NT2/D1 (cell line): ENCODE measurements around the gene CTNNA3.

Experiments
- SUZ12 ChIP-seq: IDR thresholded peaks from 2 replicates; pipeline ENCODE4 v1.6.1; 2011; ENCODE audit not compliant: insufficient read length, insufficient read depth; ENCODE audit errors: extremely low read depth
- YY1 ChIP-seq: IDR thresholded peaks from 2 replicates; pipeline ENCODE4 v1.6.1; 2011; ENCODE audit not compliant: insufficient read length, insufficient read depth
- ZNF274 ChIP-seq: IDR thresholded peaks from 2 replicates; pipeline ENCODE4 v1.6.1; 2011; ENCODE audit warnings: mild to moderate bottlenecking, low read depth, low read length

DNA sequence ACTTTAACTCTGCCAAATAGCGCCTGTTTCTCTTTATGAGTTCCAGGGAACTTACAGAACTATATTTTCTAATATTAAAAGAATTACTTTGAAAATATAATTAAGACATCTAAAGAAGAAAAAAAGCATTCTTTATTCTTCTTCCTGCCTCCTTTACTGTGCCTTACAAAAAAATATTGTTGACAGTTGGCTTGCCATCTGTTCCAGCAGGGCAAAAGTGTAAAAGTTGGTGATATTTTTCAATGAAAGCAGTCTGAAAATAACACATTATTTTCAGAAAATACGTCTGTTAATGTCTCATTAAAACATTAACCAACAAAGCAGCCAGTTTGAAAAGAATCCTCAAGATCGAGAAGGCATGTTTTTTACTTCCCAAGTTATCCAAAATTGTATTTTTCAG lies 1802.3 kb downstream of the CTNNA3 start:
- TF ChIP-seq YY1 (no peak), SUZ12 (no peak), ZNF274 (no peak)
